ENCODE results near the gene FASTKD2.
"Not testable (repeated sequence)": the region's sequence is repeated elsewhere in the genome, so short reads cannot be mapped to it uniquely, and the experiment has no call there.

The FASTKD2 gene

GRCh38 chr2:206792645-206793044 lies 27.2 kb downstream of the FASTKD2 start:
- DNase-seq: no peak

GRCh38 chr2:206797376-206797775 lies 32.0 kb downstream of the FASTKD2 start:
- peak; percentile 38 for DNase-seq

- DNase-seq: no peak
These were observed 32.6 kb downstream of the FASTKD2 start for GRCh38 chr2:206798000-206798399.

GRCh38 chr2:206799083-206799482 lies 33.7 kb downstream of the FASTKD2 start:
- DNase-seq: no peak

GRCh38 chr2:206800506-206801417 lies 35.4 kb downstream of the FASTKD2 start:
- DNase-seq: peak; percentile 66

- no peak for DNase-seq
These were observed 36.2 kb downstream of the FASTKD2 start for GRCh38 chr2:206801418-206802189.

GRCh38 chr2:206802654-206803514 lies 37.5 kb downstream of the FASTKD2 start:
- no peak for DNase-seq

- DNase-seq: no peak
These were observed 38.9 kb downstream of the FASTKD2 start for GRCh38 chr2:206804326-206804725.

- DNase-seq: no peak
These were observed 40.6 kb downstream of the FASTKD2 start for GRCh38 chr2:206805887-206806607.

GRCh38 chr2:206807624-206808023 lies 42.2 kb downstream of the FASTKD2 start:
- not testable (repeated sequence) for DNase-seq

- DNase-seq: not testable (repeated sequence)
These were observed 47.1 kb downstream of the FASTKD2 start for GRCh38 chr2:206812471-206812870.

- DNase-seq: no peak
These were observed 49.1 kb downstream of the FASTKD2 start for GRCh38 chr2:206814498-206814897.

- DNase-seq: no peak
These were observed 55.4 kb downstream of the FASTKD2 start for GRCh38 chr2:206820807-206821206.

GRCh38 chr2:206823178-206823577 lies 57.8 kb downstream of the FASTKD2 start:
- DNase-seq: no peak

- no peak for DNase-seq
These were observed 58.7 kb downstream of the FASTKD2 start for GRCh38 chr2:206824087-206824618.

- no peak for DNase-seq
These were observed 59.6 kb downstream of the FASTKD2 start for GRCh38 chr2:206824993-206825392.

GRCh38 chr2:206831442-206831995 lies 66.1 kb downstream of the FASTKD2 start:
- no peak for DNase-seq

GRCh38 chr2:206832873-206833272 lies 67.5 kb downstream of the FASTKD2 start:
- DNase-seq: no peak

- DNase-seq: no peak
These were observed 67.9 kb downstream of the FASTKD2 start for GRCh38 chr2:206833291-206833690.

- peak; percentile 46 for DNase-seq
These were observed 71.3 kb downstream of the FASTKD2 start for GRCh38 chr2:206836722-206837121.

- DNase-seq: no peak
These were observed 72.4 kb downstream of the FASTKD2 start for GRCh38 chr2:206837775-206838174.

- no peak for DNase-seq
These were observed 73.3 kb downstream of the FASTKD2 start for GRCh38 chr2:206838690-206839089.

All from NCI-H774 (cell line).